Endodermal cell (in vitro differentiated cells): ENCODE data around the gene USP24. TPM values are rescaled to one million over a fixed set of nuclear protein-coding genes. Genes with fewer than 3 reads are reported as not detected.

Experiments
- DNase-seq: peaks from one replicate; pipeline ENCODE4 v3.0.0-alpha.2; 2017
- H3K27ac ChIP-seq: 2 replicates; pipeline ENCODE4 v1.5.1; 2013; ENCODE audit warnings: mild to moderate bottlenecking, low read depth, low read length, moderate library complexity
- H3K27me3 ChIP-seq: 2 replicates; pipeline ENCODE4 v1.6.1; 2013; ENCODE audit warnings: mild to moderate bottlenecking, low read length, moderate library complexity; ENCODE audit not compliant: insufficient read depth, control insufficient read depth, poor library complexity, severe bottlenecking
- H3K36me3 ChIP-seq: 2 replicates; pipeline ENCODE4 v1.7.0; 2013; ENCODE audit warnings: mild to moderate bottlenecking, low read length, moderate library complexity; ENCODE audit not compliant: control insufficient read depth, insufficient read depth
- H3K4me1 ChIP-seq: one replicate; pipeline ENCODE4 v1.7.0; 2013; ENCODE audit warnings: low read length; ENCODE audit not compliant: control insufficient read depth, insufficient read depth
- H3K4me3 ChIP-seq: 2 replicates; pipeline ENCODE4 v1.5.1; 2013; ENCODE audit warnings: mild to moderate bottlenecking, low read length, moderate library complexity
- H3K9ac ChIP-seq: 2 replicates; pipeline ENCODE4 v1.6.1; 2013; ENCODE audit warnings: mild to moderate bottlenecking, low read length, moderate library complexity; ENCODE audit not compliant: poor library complexity, severe bottlenecking; ENCODE audit errors: extremely low read depth
- H3K9me3 ChIP-seq: 2 replicates; pipeline ENCODE4 v1.6.1; 2013; ENCODE audit warnings: mild to moderate bottlenecking, low read length, moderate library complexity; ENCODE audit not compliant: control insufficient read depth
- H3K27ac Mint-ChIP-seq: 2 replicates; pipeline ENCODE4 v1.8.0; 2020; ENCODE audit warnings: mixed read lengths
- H3K27me3 Mint-ChIP-seq: 2 replicates; pipeline ENCODE4 v1.8.0; 2021; ENCODE audit warnings: mild to moderate bottlenecking, mixed read lengths; ENCODE audit not compliant: insufficient read depth
- H3K36me3 Mint-ChIP-seq: 2 replicates; pipeline ENCODE4 v1.8.0; 2020; ENCODE audit warnings: low read depth, mixed read lengths
- H3K4me1 Mint-ChIP-seq: 2 replicates; pipeline ENCODE4 v1.8.0; 2020; ENCODE audit warnings: mixed read lengths
- H3K4me3 Mint-ChIP-seq: 2 replicates; pipeline ENCODE4 v1.8.0; 2020; ENCODE audit warnings: mild to moderate bottlenecking, moderate library complexity, mixed read lengths
- H3K9me3 Mint-ChIP-seq: 2 replicates; pipeline ENCODE4 v1.8.0; 2020; ENCODE audit warnings: mild to moderate bottlenecking, mixed read lengths
- CTCF ChIP-seq: fragments of 200-600 bp; sonication (generic); conservative IDR thresholded peaks from 2 replicates; pipeline ENCODE4 v1.5.0; 2021; ENCODE audit warnings: antibody characterized with exemption, mild to moderate bottlenecking
- WGBS, 2 experiments: methylation state at CpG; one replicate each; pipeline versions ENCODE4 v1.1.5 to v1.1.7; 2013; ENCODE audit warnings: missing lambda C conversion rate in 2 of 2, mixed read lengths in 1 of 2; ENCODE audit not compliant: insufficient coverage in 1 of 2, insufficient read length in 1 of 2; 5-methylcytosine and 5-hydroxymethylcytosine counted together
- total RNA-seq, 2 donors: library from RNA; stranded (reverse); fragmentation: NEBNext Ultra II Directional in 1 of 2; extraction: Animal tissue kit (Norgen Biotek cat#: 25700) in 1 of 2; gene quantifications; 2 replicates in 1 of 2; 3 replicates in 1 of 2; pipeline ENCODE4 v1.2.1, GENCODE V29; 2021

USP24 gene
- total RNA-seq, 2 donors from 2014 or later, result 68.2 to 71.5 TPM

GRCh38 chr1:55197099-55197498 is 18.1 kb downstream of the USP24 start:
- Mint-ChIP-seq H3K36me3 (peaks cover 28% of the 10 kb centered on the region), H3K9me3 (peaks cover 6% of the 10 kb centered on the region), H3K4me3 (peak overlapping the region; percentile 10), H3K4me1 (peaks cover 58% of the 10 kb centered on the region), H3K27ac (no peak overlapping the region), H3K27me3 (no peaks in the 10 kb centered on the region)
- DNase-seq, result peak; percentile 56
- Histone ChIP-seq H3K9me3 (peaks cover 17% of the 10 kb centered on the region), H3K4me3 (peak overlapping the region; percentile 70), H3K4me1 (peaks cover 25% of the 10 kb centered on the region), H3K27ac (no peak overlapping the region), H3K9ac (no peak overlapping the region), H3K27me3 (no peaks in the 10 kb centered on the region), H3K36me3 (peaks cover 27% of the 10 kb centered on the region)
- no peak for TF ChIP-seq CTCF
- 25 to 60% methylated on average over 1 of the region's 1 CpG for WGBS, 2 experiments

GRCh38 chr1:55196433-55197035 is 18.6 kb downstream of the USP24 start:
- H3K27me3 Mint-ChIP-seq, result no peaks in the 10 kb centered on the region
- Histone ChIP-seq H3K9ac (no peak overlapping the region), H3K4me3 (peak overlapping the region; percentile 70), H3K4me1 (peaks cover 25% of the 10 kb centered on the region), H3K27me3 (no peaks in the 10 kb centered on the region), H3K27ac (no peak overlapping the region), H3K9me3 (peaks cover 17% of the 10 kb centered on the region), H3K36me3 (peaks cover 27% of the 10 kb centered on the region)
- no peak for TF ChIP-seq CTCF
- DNase-seq, result peak; percentile 51
- peaks cover 28% of the 10 kb centered on the region for H3K36me3 Mint-ChIP-seq
- peaks cover 6% of the 10 kb centered on the region for H3K9me3 Mint-ChIP-seq
- peak overlapping the region; percentile 62 for H3K27ac Mint-ChIP-seq
- 81% methylated on average over 4 to 5 of the region's 5 CpGs for WGBS, 2 experiments
- H3K4me1 Mint-ChIP-seq, result peaks cover 58% of the 10 kb centered on the region
- H3K4me3 Mint-ChIP-seq, result peak overlapping the region; percentile 10

GRCh38 chr1:55195521-55196233 is 19.5 kb downstream of the USP24 start:
- peaks cover 29% of the 10 kb centered on the region for H3K4me1 ChIP-seq
- H3K27me3 ChIP-seq, result no peaks in the 10 kb centered on the region
- Mint-ChIP-seq H3K4me3 (no peak overlapping the region), H3K27me3 (no peaks in the 10 kb centered on the region), H3K36me3 (peaks cover 23% of the 10 kb centered on the region), H3K27ac (peak overlapping the region; percentile 62), H3K4me1 (peaks cover 58% of the 10 kb centered on the region), H3K9me3 (peaks cover 6% of the 10 kb centered on the region)
- no peak for DNase-seq
- peaks cover 17% of the 10 kb centered on the region for H3K9me3 ChIP-seq
- no peak overlapping the region for H3K4me3 ChIP-seq
- 96 to 100% methylated on average over 3 of the region's 3 CpGs for WGBS, 2 experiments
- H3K9ac ChIP-seq, result no peak overlapping the region
- peaks cover 27% of the 10 kb centered on the region for H3K36me3 ChIP-seq
- TF ChIP-seq CTCF, result no peak
- H3K27ac ChIP-seq, result no peak overlapping the region
